Muscle layer of duodenum (tissue), 2 donors: ENCODE results near the gene HJV.
"Not testable (repeated sequence)": the region's sequence is repeated elsewhere in the genome, so short reads cannot be mapped to it uniquely, and the experiment has no call there.

ENCODE experiments used
- H3K27ac ChIP-seq: one replicate; pipeline ENCODE4 v1.7.0; 2013; ENCODE audit warnings: mild to moderate bottlenecking, low read length
- H3K27me3 ChIP-seq: one replicate; pipeline ENCODE4 v1.7.0; 2013; ENCODE audit warnings: low read depth, mild to moderate bottlenecking, control low read depth, low read length
- H3K36me3 ChIP-seq, 2 donors: one replicate each; pipeline ENCODE4 v1.7.0; 2013; ENCODE audit warnings: low read length in 2 of 2, control low read depth in 1 of 2, mild to moderate bottlenecking in 1 of 2; ENCODE audit not compliant: insufficient read depth in 2 of 2, control insufficient read depth in 1 of 2
- H3K4me1 ChIP-seq, 2 donors: one replicate each; pipeline ENCODE4 v1.7.0; 2013; ENCODE audit warnings: low read length in 2 of 2, mild to moderate bottlenecking in 2 of 2, control low read depth in 1 of 2, moderate library complexity in 1 of 2; ENCODE audit not compliant: insufficient read depth in 2 of 2, control insufficient read depth in 1 of 2
- H3K4me3 ChIP-seq, 2 donors: one replicate each; pipeline ENCODE4 v1.7.0; 2013; ENCODE audit warnings: low read length in 2 of 2, low read depth in 1 of 2, mild to moderate bottlenecking in 1 of 2
- H3K9me3 ChIP-seq, 2 donors: one replicate each; pipeline ENCODE4 v1.7.0; 2013; ENCODE audit warnings: low read length in 2 of 2, control low read depth in 1 of 2, mild to moderate bottlenecking in 1 of 2; ENCODE audit not compliant: control insufficient read depth in 1 of 2
- donor health status: healthy.

Gene HJV

GRCh38 chr1:146021622-146022402, at the start of gene HJV:
Gene HJV (minus strand): TSS chr1:146021735. CDS start chr1:146020231, 1,504 bp downstream.
- H3K36me3 ChIP-seq: no peaks in the 10 kb centered on the region
- H3K27me3 ChIP-seq: peaks cover 14% of the 10 kb centered on the region
- H3K27ac ChIP-seq: no peak within 1 kb of the TSS
- H3K4me3 ChIP-seq: no peak within 1 kb of the TSS
- H3K9me3 ChIP-seq: no peaks in the 10 kb centered on the region
- peaks cover 0 to 7% of the 10 kb centered on the region in 2 donors for H3K4me1 ChIP-seq

GRCh38 chr1:146059148-146059547, 37.6 kb upstream of the HJV start:
- H3K4me1 ChIP-seq, H3K36me3 ChIP-seq, H3K9me3 ChIP-seq, H3K27me3 ChIP-seq, H3K27ac ChIP-seq, H3K4me3 ChIP-seq: not testable (repeated sequence)

GRCh38 chr1:146051852-146052676, 30.5 kb upstream of the HJV start:
- peak overlapping the region; percentile 54 to 65 for H3K4me3 ChIP-seq
- H3K9me3 ChIP-seq, H3K36me3 ChIP-seq, H3K27me3 ChIP-seq, H3K4me1 ChIP-seq: not testable (repeated sequence)
- H3K27ac ChIP-seq: peak overlapping the region; percentile 86

GRCh38 chr1:146051452-146051851, 29.9 kb upstream of the HJV start:
- Histone ChIP-seq H3K27me3 (no peaks in the 10 kb centered on the region), H3K36me3 (no peaks in the 10 kb centered on the region), H3K4me3 (peak overlapping the region; percentile 54 to 65), H3K27ac (peak overlapping the region; percentile 86), H3K4me1 (no peaks in the 10 kb centered on the region), H3K9me3 (no peaks in the 10 kb centered on the region)

- H3K4me3 ChIP-seq, H3K36me3 ChIP-seq, H3K27ac ChIP-seq, H3K4me1 ChIP-seq, H3K27me3 ChIP-seq, H3K9me3 ChIP-seq: not testable (repeated sequence)
Observed at GRCh38 chr1:146050652-146050963, 29.1 kb upstream of the HJV start.

GRCh38 chr1:146049866-146050651, 28.5 kb upstream of the HJV start:
- not testable (repeated sequence) for H3K36me3 ChIP-seq, H3K4me1 ChIP-seq, H3K4me3 ChIP-seq, H3K27me3 ChIP-seq, H3K27ac ChIP-seq, H3K9me3 ChIP-seq

- no peaks in the 10 kb centered on the region for H3K4me1 ChIP-seq
- no peaks in the 10 kb centered on the region for H3K36me3 ChIP-seq
- H3K27me3 ChIP-seq: no peaks in the 10 kb centered on the region
- no peaks in the 10 kb centered on the region for H3K9me3 ChIP-seq
- H3K27ac ChIP-seq: no peak overlapping the region
- no peak overlapping the region for H3K4me3 ChIP-seq
Observed at GRCh38 chr1:146049436-146049835, 27.9 kb upstream of the HJV start.

GRCh38 chr1:146048514-146049115, 27.1 kb upstream of the HJV start:
- not testable (repeated sequence) for H3K4me1 ChIP-seq, H3K27ac ChIP-seq, H3K27me3 ChIP-seq

GRCh38 chr1:146046664-146047063, 25.1 kb upstream of the HJV start:
- H3K27me3 ChIP-seq: no peaks in the 10 kb centered on the region

More at GRCh38 chr1:146048514-146049115, 27.1 kb upstream of the HJV start:
- not testable (repeated sequence) for H3K9me3 ChIP-seq, H3K4me3 ChIP-seq, H3K36me3 ChIP-seq

GRCh38 chr1:146039844-146040194, 18.3 kb upstream of the HJV start:
- Histone ChIP-seq H3K4me1 (peaks cover 0 to 15% of the 10 kb centered on the region in 2 donors), H3K9me3 (no peaks in the 10 kb centered on the region), H3K36me3 (no peaks in the 10 kb centered on the region), H3K4me3 (peak overlapping the region in 1 of 2 donors; percentile 87), H3K27ac (no peak overlapping the region), H3K27me3 (no peaks in the 10 kb centered on the region)

More at GRCh38 chr1:146046664-146047063, 25.1 kb upstream of the HJV start:
- Histone ChIP-seq H3K4me3 (no peak overlapping the region), H3K36me3 (no peaks in the 10 kb centered on the region), H3K27ac (no peak overlapping the region), H3K4me1 (no peaks in the 10 kb centered on the region), H3K9me3 (no peaks in the 10 kb centered on the region)
